K562 (cell line): ENCODE measurements around the gene ARHGAP9. TPM values are rescaled to one million over a fixed set of nuclear protein-coding genes. Genes with fewer than 3 reads are reported as not detected.

Experiments used
- ADNP ChIP-seq: fragments of 200-800 bp; sonication (Bioruptor generic); IDR thresholded peaks from 2 replicates; pipeline ENCODE4 v1.6.1; 2016; ENCODE audit warnings: missing genetic modification characterization, missing compliant biosample characterization
- CREM ChIP-seq: IDR thresholded peaks from 2 replicates; pipeline ENCODE4 v1.6.1; 2014; ENCODE audit warnings: antibody characterized with exemption, low read depth
- ETV1 ChIP-seq: fragments of 450-650 bp; conservative IDR thresholded peaks from 2 replicates; pipeline ENCODE4 v1.6.1; 2016; ENCODE audit warnings: missing genetic modification characterization, control low read depth, low read depth, missing compliant biosample characterization
- FUS ChIP-seq: fragments of 200-400 bp; formaldehyde crosslinking; optimal IDR thresholded peaks from 2 replicates; pipeline ENCODE3; 2017; ENCODE audit warnings: low read depth, low read length
- HLTF ChIP-seq: fragments of 450-650 bp; IDR thresholded peaks from 2 replicates; pipeline ENCODE4 v1.6.1; 2016
- HNRNPH1 ChIP-seq: fragments of 200-400 bp; formaldehyde crosslinking; optimal IDR thresholded peaks from 2 replicates; pipeline ENCODE3; 2017; ENCODE audit warnings: low read depth, mild to moderate bottlenecking, low read length, moderate library complexity
- RBFOX2 ChIP-seq: fragments of 200-400 bp; formaldehyde crosslinking; IDR thresholded peaks from 2 replicates; pipeline ENCODE4 v1.6.1; 2017; ENCODE audit warnings: low read depth, mild to moderate bottlenecking, low read length, moderate library complexity
- SMC3 ChIP-seq: conservative IDR thresholded peaks from 2 replicates; pipeline ENCODE4 v1.6.1; 2011; ENCODE audit warnings: low read depth, low read length, improper control_type of control experiment; ENCODE audit not compliant: insufficient read depth
- TOE1 ChIP-seq, 2 experiments: fragments of 450-650 bp in 1 of 2; sonication (generic) in 1 of 2; formaldehyde crosslinking in 1 of 2; IDR thresholded peaks; 2 replicates each; pipeline versions ENCODE4 v1.7.1 to v1.8.0; 2016 to 2022; ENCODE audit warnings: borderline replicate concordance in 2 of 2, mild to moderate bottlenecking in 2 of 2, antibody characterized with exemption in 1 of 2, inconsistent platforms in 1 of 2, low read depth in 1 of 2, missing genetic modification reagents in 1 of 2, moderate library complexity in 1 of 2
- ZBTB1 ChIP-seq: sonication (generic); formaldehyde crosslinking; IDR thresholded peaks from 2 replicates; pipeline ENCODE4 v1.8.1; 2023; ENCODE audit warnings: missing genetic modification reagents, low read depth, mild to moderate bottlenecking, borderline replicate concordance
- ZNF696 ChIP-seq: fragments of 250-450 bp; sonication (Bioruptor Pico); conservative IDR thresholded peaks from 2 replicates; pipeline ENCODE4 v1.4.0; 2020; ENCODE audit warnings: mild to moderate bottlenecking, moderate library complexity
- ZSCAN29 ChIP-seq: fragments of 450-650 bp; IDR thresholded peaks from 2 replicates; pipeline ENCODE4 v1.6.1; 2017
- polyA plus RNA-seq, 8 experiments: library from polyadenylated mRNA; depleted of rRNA in 4 of 8; stranded (reverse) in 5 of 8; unstranded in 3 of 8; fragments of >200 nt; fragmentation: Nextera tagmentation in 2 of 8; fragmentation: Illumina TruSeq in 1 of 8; extraction: Ambion mirVana in 2 of 8; extraction: Trizol in 1 of 8; gene quantifications; 2 replicates each; pipeline versions ENCODE4 v1.2.1 to v1.2.3, GENCODE V29; 2011 to 2014; ENCODE audit warnings: inconsistent platforms in 1 of 8, missing spikeins in 1 of 8
- total RNA-seq, 7 experiments: library from RNA; depleted of rRNA in 6 of 7; stranded (reverse); fragments of >200 nt in 6 of 7; fragmentation: Illumina TruSeq in 2 of 7; extraction: Trizol in 2 of 7; gene quantifications; 2 replicates each; pipeline versions ENCODE4 v1.2.1 to v1.2.3, GENCODE V29; 2011 to 2021; ENCODE audit warnings: low replicate concordance in 1 of 7
- TF ChIP-seq, protein P1 (sequence below): fragments of 450-650 bp; IDR thresholded peaks from 2 replicates; pipeline ENCODE4 v1.6.1; 2016
- TF ChIP-seq, protein P2 (sequence below): fragments of 450-650 bp; IDR thresholded peaks from 2 replicates; pipeline ENCODE4 v1.6.1; 2016; ENCODE audit warnings: antibody characterized with exemption
- TF ChIP-seq, protein P3 (sequence below): sonication (generic); formaldehyde crosslinking; IDR thresholded peaks from 2 replicates; pipeline ENCODE4 v1.8.0; 2023; ENCODE audit warnings: mild to moderate bottlenecking, missing genetic modification reagents
- TF ChIP-seq, protein P4 (sequence below), 3 experiments: IDR thresholded peaks in 2 of 3; conservative IDR thresholded peaks in 1 of 3; 2 replicates each; pipeline ENCODE4 v1.5.1; 2011 to 2012; ENCODE audit warnings: low read length in 3 of 3, mild to moderate bottlenecking in 3 of 3, control low read depth in 2 of 3, improper control_type of control experiment in 1 of 3, inconsistent platforms in 1 of 3, low read depth in 1 of 3, mixed read lengths in 1 of 3, moderate library complexity in 1 of 3; ENCODE audit not compliant: insufficient read depth in 2 of 3

The ARHGAP9 gene
- total and polyA plus RNA-seq, 9 of the 15 experiments (the other 6 are each of a cell fraction or from before 2014, with no cell fraction given) = 1.5 to 10.2 (median 5.1) TPM

DNA sequence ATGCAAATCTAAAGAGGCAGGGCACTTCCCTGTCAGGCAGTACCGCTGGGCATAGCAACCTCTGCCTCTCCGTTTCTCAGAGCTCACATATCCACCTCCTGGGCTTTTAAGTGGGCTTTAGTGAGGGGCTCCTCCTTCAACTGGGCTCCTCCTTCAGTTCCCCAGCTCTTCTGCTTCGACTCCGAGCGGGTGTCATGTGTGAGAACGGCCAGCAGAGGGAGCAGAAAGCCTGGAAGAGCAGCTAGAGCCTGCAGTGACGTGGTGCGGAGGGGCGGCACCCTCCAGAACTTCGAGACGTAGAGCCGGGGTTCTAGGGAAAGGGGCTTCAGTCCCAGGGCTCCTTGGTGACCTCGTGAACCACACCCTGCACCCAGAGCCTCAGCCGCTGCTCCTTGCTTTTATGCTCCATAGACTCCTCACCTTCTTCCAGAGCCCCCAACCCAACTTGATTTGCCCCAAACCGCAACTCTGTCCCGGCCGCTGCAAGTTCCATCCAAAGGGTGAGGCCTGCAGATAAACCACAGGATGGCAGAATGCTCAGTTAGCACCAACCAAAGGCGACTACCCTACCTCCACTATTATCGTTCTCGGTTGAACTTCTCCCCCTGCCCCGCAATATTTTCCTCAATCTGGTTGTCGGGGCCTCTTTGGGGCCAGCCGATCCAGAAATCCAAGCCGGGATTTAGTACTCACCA is 20.5 kb downstream of the ARHGAP9 start (continued):
- TF ChIP-seq, protein P1, sequence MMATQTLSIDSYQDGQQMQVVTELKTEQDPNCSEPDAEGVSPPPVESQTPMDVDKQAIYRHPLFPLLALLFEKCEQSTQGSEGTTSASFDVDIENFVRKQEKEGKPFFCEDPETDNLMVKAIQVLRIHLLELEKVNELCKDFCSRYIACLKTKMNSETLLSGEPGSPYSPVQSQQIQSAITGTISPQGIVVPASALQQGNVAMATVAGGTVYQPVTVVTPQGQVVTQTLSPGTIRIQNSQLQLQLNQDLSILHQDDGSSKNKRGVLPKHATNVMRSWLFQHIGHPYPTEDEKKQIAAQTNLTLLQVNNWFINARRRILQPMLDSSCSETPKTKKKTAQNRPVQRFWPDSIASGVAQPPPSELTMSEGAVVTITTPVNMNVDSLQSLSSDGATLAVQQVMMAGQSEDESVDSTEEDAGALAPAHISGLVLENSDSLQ = peak; percentile 25
- TF ChIP-seq ETV1 (tag) = peak; percentile 86
- no peak for TF ChIP-seq FUS
- TF ChIP-seq ADNP = no peak
- TF ChIP-seq, protein P2, sequence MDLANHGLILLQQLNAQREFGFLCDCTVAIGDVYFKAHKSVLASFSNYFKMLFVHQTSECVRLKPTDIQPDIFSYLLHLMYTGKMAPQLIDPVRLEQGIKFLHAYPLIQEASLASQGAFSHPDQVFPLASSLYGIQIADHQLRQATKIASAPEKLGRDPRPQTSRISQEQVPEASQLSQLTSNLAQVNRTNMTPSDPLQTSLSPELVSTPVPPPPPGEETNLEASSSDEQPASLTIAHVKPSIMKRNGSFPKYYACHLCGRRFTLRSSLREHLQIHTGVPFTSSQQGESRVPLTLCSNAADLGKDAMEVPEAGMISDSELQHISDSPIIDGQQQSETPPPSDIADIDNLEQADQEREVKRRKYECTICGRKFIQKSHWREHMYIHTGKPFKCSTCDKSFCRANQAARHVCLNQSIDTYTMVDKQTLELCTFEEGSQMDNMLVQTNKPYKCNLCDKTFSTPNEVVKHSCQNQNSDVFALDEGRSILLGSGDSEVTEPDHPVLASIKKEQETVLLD = no peak
- TF ChIP-seq, protein P3, sequence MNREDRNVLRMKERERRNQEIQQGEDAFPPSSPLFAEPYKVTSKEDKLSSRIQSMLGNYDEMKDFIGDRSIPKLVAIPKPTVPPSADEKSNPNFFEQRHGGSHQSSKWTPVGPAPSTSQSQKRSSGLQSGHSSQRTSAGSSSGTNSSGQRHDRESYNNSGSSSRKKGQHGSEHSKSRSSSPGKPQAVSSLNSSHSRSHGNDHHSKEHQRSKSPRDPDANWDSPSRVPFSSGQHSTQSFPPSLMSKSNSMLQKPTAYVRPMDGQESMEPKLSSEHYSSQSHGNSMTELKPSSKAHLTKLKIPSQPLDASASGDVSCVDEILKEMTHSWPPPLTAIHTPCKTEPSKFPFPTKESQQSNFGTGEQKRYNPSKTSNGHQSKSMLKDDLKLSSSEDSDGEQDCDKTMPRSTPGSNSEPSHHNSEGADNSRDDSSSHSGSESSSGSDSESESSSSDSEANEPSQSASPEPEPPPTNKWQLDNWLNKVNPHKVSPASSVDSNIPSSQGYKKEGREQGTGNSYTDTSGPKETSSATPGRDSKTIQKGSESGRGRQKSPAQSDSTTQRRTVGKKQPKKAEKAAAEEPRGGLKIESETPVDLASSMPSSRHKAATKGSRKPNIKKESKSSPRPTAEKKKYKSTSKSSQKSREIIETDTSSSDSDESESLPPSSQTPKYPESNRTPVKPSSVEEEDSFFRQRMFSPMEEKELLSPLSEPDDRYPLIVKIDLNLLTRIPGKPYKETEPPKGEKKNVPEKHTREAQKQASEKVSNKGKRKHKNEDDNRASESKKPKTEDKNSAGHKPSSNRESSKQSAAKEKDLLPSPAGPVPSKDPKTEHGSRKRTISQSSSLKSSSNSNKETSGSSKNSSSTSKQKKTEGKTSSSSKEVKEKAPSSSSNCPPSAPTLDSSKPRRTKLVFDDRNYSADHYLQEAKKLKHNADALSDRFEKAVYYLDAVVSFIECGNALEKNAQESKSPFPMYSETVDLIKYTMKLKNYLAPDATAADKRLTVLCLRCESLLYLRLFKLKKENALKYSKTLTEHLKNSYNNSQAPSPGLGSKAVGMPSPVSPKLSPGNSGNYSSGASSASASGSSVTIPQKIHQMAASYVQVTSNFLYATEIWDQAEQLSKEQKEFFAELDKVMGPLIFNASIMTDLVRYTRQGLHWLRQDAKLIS = peak; percentile 45; the same call in 1 of the 2 replicates
- 0 out of 2 replicates have a peak, but pooled peaks have one; percentile 21 for TF ChIP-seq HLTF
- peak; percentile 90 for TF ChIP-seq TOE1 (IDR thresholded peaks at IDR 0.05; ENCODE audit: borderline replicate concordance)
- no peak for TF ChIP-seq TOE1 (CRISPR knock-in tag; IDR thresholded peaks at IDR 0.05; ENCODE audit: borderline replicate concordance, low read depth)
- peak; percentile 73; the same call in 1 of the 2 replicates for TF ChIP-seq ZSCAN29
- TF ChIP-seq HNRNPH1 = no peak
- 0 out of 2 replicates have a peak, but pooled peaks have one; percentile 12 for TF ChIP-seq ZBTB1 (CRISPR knock-in tag)
- peak; percentile 96 for TF ChIP-seq CREM
- TF ChIP-seq ZNF696 (CRISPR knock-in tag) = no peak
- TF ChIP-seq, protein P4, sequence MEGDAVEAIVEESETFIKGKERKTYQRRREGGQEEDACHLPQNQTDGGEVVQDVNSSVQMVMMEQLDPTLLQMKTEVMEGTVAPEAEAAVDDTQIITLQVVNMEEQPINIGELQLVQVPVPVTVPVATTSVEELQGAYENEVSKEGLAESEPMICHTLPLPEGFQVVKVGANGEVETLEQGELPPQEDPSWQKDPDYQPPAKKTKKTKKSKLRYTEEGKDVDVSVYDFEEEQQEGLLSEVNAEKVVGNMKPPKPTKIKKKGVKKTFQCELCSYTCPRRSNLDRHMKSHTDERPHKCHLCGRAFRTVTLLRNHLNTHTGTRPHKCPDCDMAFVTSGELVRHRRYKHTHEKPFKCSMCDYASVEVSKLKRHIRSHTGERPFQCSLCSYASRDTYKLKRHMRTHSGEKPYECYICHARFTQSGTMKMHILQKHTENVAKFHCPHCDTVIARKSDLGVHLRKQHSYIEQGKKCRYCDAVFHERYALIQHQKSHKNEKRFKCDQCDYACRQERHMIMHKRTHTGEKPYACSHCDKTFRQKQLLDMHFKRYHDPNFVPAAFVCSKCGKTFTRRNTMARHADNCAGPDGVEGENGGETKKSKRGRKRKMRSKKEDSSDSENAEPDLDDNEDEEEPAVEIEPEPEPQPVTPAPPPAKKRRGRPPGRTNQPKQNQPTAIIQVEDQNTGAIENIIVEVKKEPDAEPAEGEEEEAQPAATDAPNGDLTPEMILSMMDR (IDR thresholded peaks at IDR 0.05 in 2 of 3, conservative IDR thresholded peaks at IDR 0.05 in 1 of 3; ENCODE audit: insufficient read depth in 2 of 3, low read depth in 1 of 3, low read length in 3 of 3) = peak; percentile 91 to 97 (median 94)
- peak; percentile 80 for TF ChIP-seq SMC3
- peak; percentile 69 for TF ChIP-seq RBFOX2
